HG02840 (cell line): ENCODE results near the gene HAUS3.
"Not testable (repeated sequence)": the region's sequence is repeated elsewhere in the genome, so short reads cannot be mapped to it uniquely, and the experiment has no call there.

ENCODE experiments used
- ATAC-seq: cut with Tn5 transposase; IDR thresholded peaks from one replicate; pipeline ENCODE4 v1.9.1; 2021; ENCODE audit warnings: mild to moderate bottlenecking, moderate library complexity, moderate number of reproducible peaks; ENCODE audit not compliant: unreplicated experiment, low FRiP score

HAUS3 gene

DNA sequence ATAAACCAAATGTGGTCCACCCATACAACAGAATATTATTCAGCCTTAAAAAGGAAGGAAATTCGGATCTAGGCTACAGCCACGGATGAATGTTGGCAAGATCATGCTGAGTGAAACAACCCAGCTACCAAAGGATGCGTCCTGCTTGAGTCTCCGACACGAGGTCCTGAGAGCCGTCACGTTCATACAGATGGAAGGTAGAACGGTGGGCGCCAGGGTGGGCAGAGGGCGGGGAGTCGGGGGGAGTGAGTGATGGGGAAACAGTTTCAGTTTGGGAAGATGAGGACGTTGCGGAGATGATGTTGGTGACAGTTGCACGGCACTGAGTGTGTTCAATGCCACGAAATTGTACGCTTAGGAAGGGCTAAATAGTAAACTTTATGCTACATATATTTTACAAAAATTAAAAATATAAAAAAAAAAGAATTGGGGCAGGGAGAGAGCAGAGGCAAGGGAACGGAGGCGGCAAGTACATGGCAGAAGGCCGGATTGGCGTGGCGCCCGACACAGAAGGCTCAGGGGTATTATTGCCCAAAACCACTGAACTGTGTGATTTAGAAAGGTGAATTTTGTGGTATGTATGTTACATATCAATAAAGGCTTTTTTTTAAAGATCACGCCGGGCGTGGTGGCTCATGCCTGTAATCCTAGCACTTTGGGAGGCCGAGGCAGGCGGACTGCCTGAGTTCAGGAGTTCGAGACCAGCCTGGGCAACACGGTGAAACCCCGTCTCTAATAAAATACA lies 34.8 kb upstream of the HAUS3 start:
- no peak for ATAC-seq

DNA sequence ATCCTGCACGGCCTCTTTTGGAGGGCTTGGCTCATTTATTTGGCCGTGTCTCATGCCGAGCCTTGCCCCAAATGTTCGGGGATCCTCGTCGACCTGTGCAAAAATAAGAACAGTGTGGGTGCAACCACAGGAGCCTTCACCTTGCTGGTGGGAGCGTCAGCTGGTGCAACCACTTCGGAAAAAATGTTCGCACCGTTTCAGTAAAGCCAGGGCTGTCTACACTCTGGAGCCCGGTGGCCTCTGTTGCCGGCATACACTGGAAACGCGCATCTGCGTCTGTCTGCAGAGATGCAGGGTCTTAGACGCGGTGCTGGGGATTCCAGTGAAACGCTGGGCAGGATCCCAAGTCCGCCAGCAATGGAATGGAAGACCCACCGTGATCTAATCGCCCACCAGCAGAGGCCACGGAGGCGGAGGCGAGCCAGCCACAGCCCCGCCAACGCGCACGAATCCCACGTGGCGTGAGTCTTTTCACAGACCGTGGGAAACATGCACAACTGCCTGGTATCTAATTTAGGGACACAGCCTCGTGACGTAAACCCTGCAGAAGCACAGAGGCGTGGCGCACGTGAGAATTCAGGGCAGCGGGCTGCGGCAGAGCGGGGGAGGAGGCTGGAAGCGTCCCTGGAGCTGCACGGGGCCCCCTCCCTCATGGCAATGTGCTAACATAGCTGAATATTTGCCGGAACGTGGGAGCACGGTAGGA lies 33.8 kb upstream of the HAUS3 start:
- ATAC-seq, result no peak

DNA sequence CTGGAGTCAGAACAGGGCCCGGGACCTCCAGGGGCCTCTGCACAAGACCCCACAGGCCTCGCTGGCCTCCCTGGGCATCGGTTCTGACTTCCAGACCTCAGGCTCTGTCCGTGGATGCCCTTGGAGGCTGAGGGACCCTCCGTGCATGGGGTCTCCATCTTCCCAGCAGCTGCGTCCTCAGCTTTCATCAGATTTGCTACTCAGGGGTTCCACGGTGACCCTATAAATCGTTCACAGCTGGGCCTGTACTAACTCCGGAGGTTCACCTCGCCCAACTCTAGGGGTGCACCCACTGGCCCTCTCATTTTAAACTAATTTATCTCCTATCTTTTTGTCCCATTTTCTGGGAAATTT lies 33.1 kb upstream of the HAUS3 start:
- not testable (repeated sequence) for ATAC-seq

DNA sequence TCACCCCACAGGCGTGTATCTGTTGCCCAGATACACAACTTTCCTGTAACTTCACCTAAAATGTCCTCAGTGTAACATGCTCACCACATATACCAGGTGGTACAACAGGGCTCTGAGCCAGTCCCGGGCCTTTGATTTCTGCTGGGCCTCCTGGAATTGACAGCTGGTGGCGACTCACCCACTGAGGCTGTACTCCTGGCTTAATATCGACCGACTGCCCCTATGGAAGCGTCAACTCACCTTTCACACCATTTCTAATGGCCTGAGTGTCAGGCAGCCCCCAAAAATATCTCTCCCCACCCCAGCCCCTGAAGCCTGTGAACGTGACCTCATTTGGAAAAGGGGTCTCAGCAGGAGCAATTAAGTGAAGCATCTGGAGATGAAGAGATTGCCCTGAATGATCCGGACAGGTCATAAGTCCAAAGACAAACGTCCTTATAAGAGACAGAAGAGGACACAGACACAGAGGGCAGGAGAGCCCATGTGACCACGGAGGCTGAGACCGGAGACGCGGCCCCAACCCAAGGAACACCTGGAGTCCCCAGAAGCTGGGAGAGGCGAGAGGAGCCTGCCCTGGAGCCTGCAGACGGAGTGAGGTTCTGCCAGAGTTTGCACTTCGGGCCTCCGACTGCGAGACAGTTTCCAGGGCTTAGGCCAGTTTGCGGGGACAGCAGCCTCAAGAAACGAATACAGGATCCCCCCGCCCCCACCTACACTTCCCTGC lies 32.6 kb upstream of the HAUS3 start:
- ATAC-seq, result no peak

DNA sequence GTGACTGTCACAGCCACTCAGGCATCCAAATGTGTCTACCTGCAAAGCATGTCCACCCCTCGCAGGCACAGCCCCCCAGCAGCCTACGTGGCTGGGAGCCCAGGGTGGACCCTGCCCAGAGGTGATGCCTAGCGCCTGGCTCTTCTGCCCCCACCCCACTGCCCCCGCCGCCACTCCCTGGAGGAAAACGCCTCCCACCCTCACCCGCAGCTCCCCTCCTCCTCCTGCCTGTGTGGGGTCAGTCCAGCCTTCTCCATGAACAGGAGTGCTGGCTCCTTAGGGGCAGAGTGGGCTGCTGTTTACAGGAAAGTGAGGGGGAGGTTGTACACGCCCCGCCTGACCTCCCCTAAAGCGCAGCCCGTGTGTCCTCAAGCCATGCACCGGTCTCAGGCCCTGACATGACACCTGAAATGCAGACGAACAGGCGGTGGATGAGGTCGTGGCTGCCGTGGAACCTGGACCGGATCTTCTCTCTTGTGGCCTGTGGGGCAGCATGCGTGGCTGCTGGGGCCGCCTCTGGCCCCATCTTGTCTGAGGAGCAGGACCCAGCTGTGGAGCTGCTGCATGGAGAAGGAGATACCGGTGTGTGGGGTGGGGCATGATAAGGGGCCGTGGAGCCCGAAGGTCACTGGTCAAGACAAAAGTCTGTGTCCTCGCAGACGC lies 31.9 kb upstream of the HAUS3 start:
- ATAC-seq, result no peak

DNA sequence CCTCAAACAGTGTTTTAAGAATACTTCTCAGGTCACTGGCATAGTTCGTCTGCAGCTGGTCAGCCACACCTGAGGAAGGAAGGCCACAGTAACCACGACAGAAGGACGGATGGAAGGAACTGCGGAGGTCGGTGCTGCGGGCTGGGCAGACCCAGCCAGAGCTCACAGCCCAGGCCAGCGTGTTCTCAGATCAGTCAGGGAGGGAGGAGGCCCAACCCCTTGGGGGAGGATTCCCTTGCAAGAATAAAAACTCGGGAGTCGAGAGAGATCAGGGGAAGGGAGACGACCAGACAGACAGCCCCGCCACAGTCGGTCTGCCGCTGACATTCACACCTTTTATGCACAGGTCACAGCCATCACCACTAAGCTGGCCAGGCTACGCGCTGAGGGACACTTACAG lies 31.3 kb upstream of the HAUS3 start:
- ATAC-seq, result no peak

DNA sequence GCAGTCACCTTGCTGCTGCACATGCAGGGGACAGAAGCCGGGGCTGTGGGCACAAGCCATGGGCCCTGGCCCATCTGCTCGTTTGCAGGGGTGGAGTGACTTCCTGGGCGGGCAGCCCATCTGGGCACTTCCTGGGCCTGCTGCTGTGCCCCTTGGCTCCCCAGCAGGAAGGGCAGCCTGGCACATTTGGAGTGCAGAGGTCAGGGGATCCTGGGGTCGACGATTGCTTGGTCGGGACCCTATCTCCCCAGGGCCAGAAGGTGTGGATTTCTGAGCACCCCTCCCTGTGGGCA lies 30.9 kb upstream of the HAUS3 start:
- no peak for ATAC-seq

DNA sequence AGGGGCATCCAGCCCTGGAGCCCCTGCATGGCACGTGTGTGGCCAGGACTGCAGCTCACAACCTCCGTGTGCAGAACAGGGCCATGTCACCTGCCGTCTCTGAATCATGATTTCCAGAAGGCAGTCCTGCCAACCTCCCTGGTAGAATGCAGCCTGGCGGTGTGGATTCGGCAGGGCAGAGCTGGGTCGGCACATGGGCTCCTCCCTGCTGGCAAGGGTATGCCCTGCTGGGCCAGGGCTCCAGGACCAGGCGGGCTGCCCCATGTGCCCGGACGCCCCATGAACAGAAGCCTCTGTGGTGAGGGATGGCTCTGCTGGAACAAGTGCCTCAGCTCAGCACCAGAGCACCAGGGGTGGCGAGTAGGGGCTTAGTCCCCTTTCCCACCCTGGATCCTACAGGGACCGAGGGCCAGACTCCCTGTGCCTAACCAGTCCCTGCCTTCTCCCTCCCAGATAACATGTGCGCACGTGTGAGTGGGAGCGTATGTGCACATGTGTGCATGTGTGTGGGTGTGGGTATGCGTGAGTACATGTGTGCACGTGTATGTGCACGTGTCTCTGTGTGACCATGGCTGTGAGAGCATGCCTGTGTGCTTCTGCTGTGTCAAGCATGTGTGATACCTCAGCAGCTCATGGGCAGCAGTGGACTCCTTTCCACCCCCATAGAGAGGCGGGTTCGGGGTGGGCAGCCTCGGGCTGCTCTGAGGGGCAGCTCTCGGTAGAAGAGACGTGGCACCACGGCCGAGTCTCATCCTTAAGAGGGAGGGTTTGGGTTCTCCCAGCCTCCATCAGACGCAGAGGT lies 30.3 kb upstream of the HAUS3 start:
- ATAC-seq, result no peak

DNA sequence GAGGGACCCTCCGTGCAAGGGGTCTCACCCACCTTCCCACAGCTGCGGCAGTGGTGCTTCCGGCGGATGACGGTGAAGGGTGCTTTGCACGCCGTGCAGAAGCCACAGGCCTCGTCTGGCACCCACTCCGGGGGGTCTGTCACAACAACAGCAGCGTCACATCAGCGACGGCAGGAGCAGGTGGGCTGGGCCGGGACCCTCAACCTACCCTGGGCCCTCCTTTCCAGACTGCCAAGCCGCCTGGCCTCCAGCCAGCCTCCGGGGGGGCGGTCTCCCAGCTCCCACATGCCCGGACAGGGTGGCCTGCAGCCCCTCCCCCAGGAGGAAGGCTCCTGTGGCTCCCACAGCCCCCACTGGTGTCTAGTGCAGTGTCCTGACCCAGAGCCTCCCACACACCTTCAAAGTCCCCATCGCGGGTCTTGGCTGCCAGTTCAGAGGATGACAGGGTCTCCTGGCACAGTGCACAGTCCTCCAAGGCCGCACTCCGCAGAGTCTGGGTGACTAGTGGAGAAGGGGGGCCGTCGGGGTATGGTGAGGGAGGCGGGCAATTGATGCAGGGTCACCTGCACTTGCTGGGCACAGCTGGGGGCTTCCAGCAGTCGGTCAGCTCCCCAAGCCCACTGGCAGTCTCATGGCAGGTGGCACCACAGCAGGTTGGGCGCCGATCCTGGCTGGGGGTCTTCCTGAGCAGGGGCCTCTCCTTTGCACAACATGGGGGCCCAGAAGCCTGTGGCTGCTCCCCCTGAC lies 29.5 kb upstream of the HAUS3 start:
- ATAC-seq, result no peak

DNA sequence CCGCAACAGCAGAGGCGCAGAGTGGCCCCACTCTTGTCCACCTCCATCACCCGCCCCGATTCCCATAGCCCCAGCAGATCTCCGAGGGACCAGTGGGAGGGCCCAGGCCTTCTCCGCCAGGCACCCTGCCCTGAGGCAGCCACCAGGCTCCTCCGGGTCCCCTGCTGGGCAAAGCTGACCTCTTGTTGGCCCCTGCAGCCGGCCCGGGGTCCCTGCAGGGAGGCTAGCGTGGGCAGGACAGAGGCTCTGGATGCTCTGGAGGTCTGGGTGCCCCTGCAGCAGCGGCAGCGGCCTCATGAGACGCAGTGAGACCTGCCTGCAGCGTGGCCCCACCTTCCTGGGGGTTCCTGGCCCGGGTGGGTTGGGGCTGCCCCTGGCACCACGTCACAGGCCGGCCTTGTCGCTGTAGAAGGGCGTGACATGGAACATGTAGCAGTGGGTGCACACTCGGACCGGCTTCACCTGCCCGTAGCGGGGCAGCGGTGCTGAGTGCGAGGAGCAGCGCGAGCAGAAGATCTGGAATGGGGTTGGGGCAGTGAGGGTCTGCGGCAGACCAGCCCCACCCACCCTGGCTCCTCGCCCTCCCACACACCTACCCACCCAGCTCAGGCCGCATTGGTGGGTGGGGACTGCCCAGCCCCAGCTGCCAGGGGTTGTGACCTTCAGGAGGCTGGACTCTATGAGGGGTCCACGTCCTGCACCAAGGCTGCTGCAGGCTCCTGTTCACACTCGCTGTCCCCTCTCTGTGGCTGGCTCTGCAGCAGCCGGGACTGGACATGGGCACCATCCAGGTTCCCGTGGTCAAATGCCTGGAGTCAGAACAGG lies 28.6 kb upstream of the HAUS3 start:
- ATAC-seq, result no peak

DNA sequence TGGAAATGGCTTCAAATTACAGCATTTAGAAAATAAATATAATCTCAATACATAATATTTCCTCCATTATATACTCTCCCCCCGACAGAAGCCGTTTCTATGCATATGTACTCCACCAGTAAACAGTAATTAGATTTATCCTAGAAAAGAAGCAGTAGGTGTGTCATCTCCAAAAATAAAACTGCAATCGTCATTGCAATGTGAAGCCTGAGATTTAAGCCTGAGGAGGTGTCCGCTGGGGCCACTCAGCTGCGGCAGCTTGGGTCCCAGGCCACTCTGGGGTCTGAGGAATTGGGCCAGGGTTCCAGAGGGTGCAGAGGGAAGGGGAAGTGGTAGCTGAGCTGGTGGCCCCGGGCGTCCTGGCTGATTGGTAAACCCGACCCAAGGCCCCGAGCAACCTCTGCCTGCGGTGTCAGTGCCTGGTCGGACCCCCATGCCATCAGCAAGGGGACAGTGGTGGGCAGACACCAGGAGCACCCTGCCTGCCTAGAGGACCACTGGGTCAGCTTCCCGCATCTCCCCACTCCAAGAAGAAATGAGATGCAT lies 27.8 kb upstream of the HAUS3 start:
- ATAC-seq, result no peak

DNA sequence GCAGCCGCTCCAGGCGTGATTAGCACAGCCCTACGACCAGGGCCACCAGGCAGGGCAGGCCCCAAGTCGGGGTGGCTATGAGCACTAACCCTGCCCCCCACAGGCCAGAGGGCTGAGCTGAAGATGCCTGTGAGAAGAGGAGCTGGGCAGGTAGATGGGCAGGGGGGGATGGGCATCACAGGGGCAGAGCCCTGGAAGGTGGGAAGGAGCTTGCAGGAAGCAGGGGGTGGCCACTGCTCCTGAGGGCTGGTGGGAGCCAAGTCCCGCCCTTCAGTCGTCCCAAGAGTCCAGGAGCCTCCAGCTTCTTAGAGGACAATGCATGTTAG lies 27.2 kb upstream of the HAUS3 start:
- ATAC-seq, result no peak

DNA sequence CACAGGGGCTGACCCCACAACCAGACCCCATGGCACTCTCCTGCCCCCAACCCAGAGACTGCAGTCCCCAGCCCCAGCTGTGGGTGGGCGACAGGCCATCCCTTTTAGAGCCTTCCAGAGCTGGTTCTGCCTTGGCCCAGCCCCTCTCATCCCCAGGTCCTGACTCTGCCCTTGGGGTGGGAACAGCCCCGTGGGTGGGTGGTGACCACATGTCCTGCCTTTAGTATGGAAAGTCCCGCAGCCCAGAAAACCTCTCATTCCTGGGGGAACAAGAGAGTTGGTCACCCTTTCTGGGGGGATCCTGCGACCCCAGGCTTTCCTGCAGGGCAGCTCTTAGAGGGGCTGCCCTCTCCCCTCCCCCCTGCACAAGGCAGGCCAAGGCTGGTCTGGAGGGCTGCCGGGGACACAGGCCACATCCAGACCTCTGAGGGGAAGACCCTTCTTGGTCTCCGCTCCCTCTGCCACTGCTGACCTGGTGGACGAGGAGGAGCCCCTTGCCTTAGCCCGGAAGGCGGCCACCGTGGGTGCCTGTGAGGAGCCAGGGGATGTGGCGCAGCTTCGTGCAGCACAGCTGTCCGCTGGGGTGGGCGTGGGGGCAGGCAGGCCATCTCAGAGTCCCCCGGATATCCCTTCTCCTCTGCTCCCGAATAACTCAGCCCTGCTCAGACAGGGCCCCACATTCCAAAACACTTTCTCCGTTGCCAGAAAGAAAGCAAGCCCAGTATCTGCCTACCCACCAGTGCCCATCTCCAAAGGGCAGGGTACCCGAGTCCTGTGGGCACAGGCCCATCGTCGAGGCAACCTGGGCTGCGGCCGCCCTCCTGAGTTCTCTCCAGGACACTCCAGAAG lies 26.7 kb upstream of the HAUS3 start:
- ATAC-seq, result no peak

DNA sequence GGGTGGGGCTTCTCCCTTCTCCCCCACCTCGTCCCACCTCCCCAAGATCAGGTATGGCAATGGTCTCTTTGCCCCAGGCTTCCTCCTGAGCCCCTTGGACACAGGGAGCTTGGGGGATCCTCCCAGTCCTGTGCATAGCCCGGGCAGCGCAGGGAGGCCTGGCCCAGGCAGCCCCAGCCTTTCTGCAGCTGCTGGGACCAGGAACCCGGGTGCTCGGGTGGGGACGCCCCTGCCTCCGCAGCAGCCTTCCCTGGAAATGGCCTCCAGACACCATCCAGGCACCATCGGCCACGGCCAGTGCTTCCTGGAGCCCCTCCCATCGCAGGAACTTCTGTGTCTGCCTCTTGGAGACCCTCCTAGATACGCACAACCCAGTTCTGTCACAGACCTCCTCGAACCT lies 25.9 kb upstream of the HAUS3 start:
- ATAC-seq, result no peak

DNA sequence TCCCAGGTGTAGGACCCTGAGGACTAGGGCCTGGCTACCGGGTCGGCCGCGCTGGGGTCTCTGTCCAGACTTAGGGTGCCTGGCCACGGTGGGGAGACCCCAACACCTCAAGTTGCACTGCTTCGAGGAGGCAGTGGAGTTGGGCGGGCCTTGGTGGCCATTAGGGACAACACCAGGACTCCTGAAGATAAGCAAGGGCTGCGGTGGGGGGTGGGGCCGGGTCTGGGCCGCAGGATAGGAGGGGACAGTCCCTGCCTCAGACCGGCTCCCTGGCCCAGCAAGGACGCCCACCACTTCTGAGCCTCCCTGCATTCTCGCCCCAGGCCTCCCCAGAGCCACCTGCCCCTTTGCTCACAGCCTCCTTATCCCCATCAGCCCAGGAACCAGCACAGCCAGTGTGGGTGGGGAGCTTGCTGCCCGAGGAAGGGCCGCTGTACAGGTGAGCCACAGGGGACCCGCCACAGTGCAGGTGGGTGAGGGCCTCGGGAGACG lies 25.4 kb upstream of the HAUS3 start:
- no peak for ATAC-seq

DNA sequence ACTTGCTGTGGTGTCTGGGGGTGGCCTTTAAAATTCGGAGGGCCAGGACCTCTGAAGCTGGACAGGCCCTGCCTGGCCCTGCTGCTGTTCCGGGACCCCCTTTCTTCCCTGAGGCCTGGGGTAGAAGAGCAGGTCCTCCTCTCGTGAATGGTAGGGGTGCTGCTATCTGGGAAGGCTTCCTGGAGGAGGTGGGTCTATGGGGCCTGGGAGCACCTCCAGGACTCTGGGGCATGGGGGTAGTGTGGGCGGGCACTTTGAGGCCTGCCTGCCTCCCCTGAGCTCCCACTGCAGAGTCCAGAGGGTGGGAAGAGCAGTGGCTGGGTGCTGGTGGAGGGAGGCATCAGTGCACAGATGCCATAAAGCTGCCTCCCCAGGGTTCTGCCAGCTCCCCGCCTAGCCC lies 24.9 kb upstream of the HAUS3 start:
- no peak for ATAC-seq

DNA sequence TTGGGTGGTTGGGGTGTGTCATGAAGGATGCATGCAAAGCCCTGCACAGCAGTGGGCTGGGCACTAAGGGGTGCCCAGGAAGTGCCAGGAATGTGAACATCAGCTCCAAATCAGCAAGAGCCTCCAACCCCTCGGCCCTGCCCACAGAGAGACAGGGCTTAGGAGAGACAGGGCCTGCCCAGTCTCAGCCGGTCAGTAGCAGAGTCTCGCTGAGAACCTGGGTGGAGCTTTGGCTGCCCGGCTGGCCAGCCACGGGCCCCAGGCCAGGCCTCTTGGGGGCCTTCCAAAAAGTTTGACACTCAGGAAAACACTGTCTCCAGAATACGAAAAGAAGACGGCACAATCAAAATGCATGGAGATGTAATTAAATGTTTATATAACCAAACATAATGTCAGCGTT lies 24.3 kb upstream of the HAUS3 start:
- ATAC-seq, result no peak
